ENCODE data around the gene EYA3.

DNA sequence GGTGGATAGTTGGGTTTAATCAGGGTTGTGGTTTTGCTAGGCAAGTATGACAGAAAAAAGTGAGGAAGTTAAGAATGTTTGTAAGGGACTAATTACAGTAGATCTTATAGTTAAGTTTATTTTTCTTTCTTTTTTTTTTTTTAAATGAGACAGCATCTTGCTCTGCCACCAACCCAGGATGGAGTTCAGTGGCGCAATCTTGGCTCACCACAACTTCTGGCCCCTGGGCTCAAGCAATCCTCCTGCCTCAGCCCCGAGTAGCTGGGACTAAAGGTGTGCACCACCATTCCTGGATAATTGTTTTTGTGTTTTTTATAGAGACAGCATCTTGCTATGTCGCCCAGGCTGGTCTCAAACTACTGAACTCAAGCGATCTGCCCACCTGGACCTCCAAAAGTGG is 41.7 kb downstream of the EYA3 start:
- TF ChIP-seq, protein P1, sequence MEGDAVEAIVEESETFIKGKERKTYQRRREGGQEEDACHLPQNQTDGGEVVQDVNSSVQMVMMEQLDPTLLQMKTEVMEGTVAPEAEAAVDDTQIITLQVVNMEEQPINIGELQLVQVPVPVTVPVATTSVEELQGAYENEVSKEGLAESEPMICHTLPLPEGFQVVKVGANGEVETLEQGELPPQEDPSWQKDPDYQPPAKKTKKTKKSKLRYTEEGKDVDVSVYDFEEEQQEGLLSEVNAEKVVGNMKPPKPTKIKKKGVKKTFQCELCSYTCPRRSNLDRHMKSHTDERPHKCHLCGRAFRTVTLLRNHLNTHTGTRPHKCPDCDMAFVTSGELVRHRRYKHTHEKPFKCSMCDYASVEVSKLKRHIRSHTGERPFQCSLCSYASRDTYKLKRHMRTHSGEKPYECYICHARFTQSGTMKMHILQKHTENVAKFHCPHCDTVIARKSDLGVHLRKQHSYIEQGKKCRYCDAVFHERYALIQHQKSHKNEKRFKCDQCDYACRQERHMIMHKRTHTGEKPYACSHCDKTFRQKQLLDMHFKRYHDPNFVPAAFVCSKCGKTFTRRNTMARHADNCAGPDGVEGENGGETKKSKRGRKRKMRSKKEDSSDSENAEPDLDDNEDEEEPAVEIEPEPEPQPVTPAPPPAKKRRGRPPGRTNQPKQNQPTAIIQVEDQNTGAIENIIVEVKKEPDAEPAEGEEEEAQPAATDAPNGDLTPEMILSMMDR (IDR thresholded peaks at IDR 0.05) = no peak
- no peak for TF ChIP-seq POLR2A (IDR thresholded peaks at IDR 0.05; ENCODE audit: low read depth)
- no peak for TF ChIP-seq POLR2AphosphoS5 (IDR thresholded peaks at IDR 0.05)
- no peak for TF ChIP-seq EP300 (IDR thresholded peaks at IDR 0.05)
